Measurements from ENCODE around the gene CDH20.

Gene CDH20

GRCh38 chr18:61337527-61337926, 4.3 kb downstream of the CDH20 start:
- no peak for TF ChIP-seq POLR2AphosphoS5 (IDR thresholded peaks at IDR 0.05; ENCODE audit: low read depth, low read length)
- no peak for TF ChIP-seq SIN3A (IDR thresholded peaks at IDR 0.05; ENCODE audit: borderline replicate concordance, insufficient read depth, low read length)
- no peak for TF ChIP-seq REST (IDR thresholded peaks at IDR 0.05; ENCODE audit: insufficient read depth in 1 of 2, low read depth in 2 of 2, low read length in 2 of 2)

- no peak for TF ChIP-seq SIN3A (IDR thresholded peaks at IDR 0.05; ENCODE audit: borderline replicate concordance, insufficient read depth, low read length)
Measured at GRCh38 chr18:61340148-61340547, 6.9 kb downstream of the CDH20 start.

GRCh38 chr18:61348230-61348629, 15.0 kb downstream of the CDH20 start:
- TF ChIP-seq TAF1 (IDR thresholded peaks at IDR 0.05; ENCODE audit: borderline replicate concordance, insufficient read depth, low read length) (no peak), REST (IDR thresholded peaks at IDR 0.05; ENCODE audit: insufficient read depth in 1 of 2, low read depth in 2 of 2, low read length in 2 of 2) (no peak), FOXP2 (optimal IDR thresholded peaks at IDR 0.05; ENCODE audit: borderline replicate concordance, extremely low read depth, extremely low read length, insufficient read depth) (no peak), POLR2AphosphoS5 (IDR thresholded peaks at IDR 0.05; ENCODE audit: low read depth, low read length) (no peak), SIN3A (IDR thresholded peaks at IDR 0.05; ENCODE audit: borderline replicate concordance, insufficient read depth, low read length) (no peak)

GRCh38 chr18:61350578-61350977, 17.3 kb downstream of the CDH20 start:
- TF ChIP-seq FOXP2 (optimal IDR thresholded peaks at IDR 0.05; ENCODE audit: borderline replicate concordance, extremely low read depth, extremely low read length, insufficient read depth) = no peak
- no peak for TF ChIP-seq SIN3A (IDR thresholded peaks at IDR 0.05; ENCODE audit: borderline replicate concordance, insufficient read depth, low read length)
- no peak for TF ChIP-seq REST (IDR thresholded peaks at IDR 0.05; ENCODE audit: insufficient read depth in 1 of 2, low read depth in 2 of 2, low read length in 2 of 2)
- no peak for TF ChIP-seq TAF1 (IDR thresholded peaks at IDR 0.05; ENCODE audit: borderline replicate concordance, insufficient read depth, low read length)
- no peak for TF ChIP-seq POLR2AphosphoS5 (IDR thresholded peaks at IDR 0.05; ENCODE audit: low read depth, low read length)

- TF ChIP-seq POLR2AphosphoS5 (IDR thresholded peaks at IDR 0.05; ENCODE audit: low read depth, low read length) (no peak), FOXP2 (optimal IDR thresholded peaks at IDR 0.05; ENCODE audit: borderline replicate concordance, extremely low read depth, extremely low read length, insufficient read depth) (no peak), REST (IDR thresholded peaks at IDR 0.05; ENCODE audit: insufficient read depth in 1 of 2, low read depth in 2 of 2, low read length in 2 of 2) (no peak), TAF1 (IDR thresholded peaks at IDR 0.05; ENCODE audit: borderline replicate concordance, insufficient read depth, low read length) (no peak), SIN3A (IDR thresholded peaks at IDR 0.05; ENCODE audit: borderline replicate concordance, insufficient read depth, low read length) (no peak)
Measured at GRCh38 chr18:61352059-61352458, 18.8 kb downstream of the CDH20 start.

All from PFSK-1 (cell line).